ENCODE measurements around the gene ZHX3.

DNA sequence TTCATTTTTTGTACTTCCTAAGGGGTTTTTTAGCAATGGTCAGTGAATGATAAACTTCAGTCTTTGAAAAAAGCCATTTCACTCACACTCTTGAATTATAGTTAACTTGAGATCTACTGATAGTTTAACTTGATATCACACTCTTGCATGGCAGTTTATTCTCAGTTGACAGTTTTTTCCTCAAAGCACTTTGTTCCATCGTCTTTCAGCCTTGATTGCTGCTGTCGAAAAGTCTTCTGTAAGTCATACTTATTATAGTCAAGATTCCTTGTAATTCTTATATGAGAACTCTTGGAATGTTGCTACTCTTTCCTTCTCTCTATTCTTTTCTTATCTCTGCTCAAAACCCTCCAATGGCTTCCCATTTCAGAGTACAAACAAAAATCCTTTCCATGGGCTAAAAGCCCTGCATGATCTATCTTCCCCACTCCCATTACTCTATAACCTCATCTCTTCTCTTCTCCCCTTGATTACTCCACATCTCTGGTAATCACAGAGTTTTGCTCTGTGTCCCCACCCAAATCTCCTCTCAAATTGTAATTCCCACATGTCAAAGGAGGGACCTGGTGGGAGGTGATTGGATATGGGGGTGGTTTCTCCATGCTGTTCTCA lies 31.2 kb downstream of the ZHX3 start:
- no peak for TF ChIP-seq CTCF (IDR thresholded peaks at IDR 0.05)
- TF ChIP-seq POLR2A (IDR thresholded peaks at IDR 0.05): no peak
